Fibroblast of lung (primary cell): ENCODE results near the gene PHC2.

ENCODE experiments used
- CTCF ChIP-seq, 2 donors: IDR thresholded peaks in 1 of 2; conservative IDR thresholded peaks in 1 of 2; 1 replicate in 1 of 2; 2 replicates in 1 of 2; pipeline ENCODE4 v1.5.1; 2011 to 2012; ENCODE audit warnings: low read length in 2 of 2, control low read depth in 1 of 2, inconsistent platforms in 1 of 2, low read depth in 1 of 2, mild to moderate bottlenecking in 1 of 2
- EZH2 ChIP-seq: IDR thresholded peaks from 2 replicates; pipeline ENCODE4 v1.5.1; 2012; ENCODE audit warnings: low read length, control low read depth, mild to moderate bottlenecking; ENCODE audit errors: missing control alignments

- TF ChIP-seq EZH2 (no peak), CTCF (conservative IDR thresholded peaks at IDR 0.05 in 1 of 2, IDR thresholded peaks at IDR 0.05 in 1 of 2; ENCODE audit: low read depth in 1 of 2, low read length in 2 of 2) (no peak)
These were observed 34.4 kb downstream of the PHC2 start for GRCh38 chr1:33396188-33397124.
